Erythroblast (primary cell): ENCODE results near the gene KIF13A.

Experiments
- GATA1 ChIP-seq: IDR thresholded peaks from 2 replicates; pipeline ENCODE4 v1.6.1; 2011; ENCODE audit warnings: low read depth, mild to moderate bottlenecking, control low read depth, low read length, moderate library complexity
- POLR2A ChIP-seq: IDR thresholded peaks from 2 replicates; pipeline ENCODE4 v1.6.1; 2011; ENCODE audit warnings: mild to moderate bottlenecking, low read length

- TF ChIP-seq POLR2A (no peak), GATA1 (no peak)
Measured at GRCh38 chr6:17780061-17780460, 207.4 kb downstream of the KIF13A start.
